HTERT RPE-1 (cell line): Measurements from ENCODE around the gene XAGE1B.
"Not testable (repeated sequence)": the region's sequence is repeated elsewhere in the genome, so short reads cannot be mapped to it uniquely, and the experiment has no call there.

Experiments used
- in situ Hi-C: fragments of 300-500 bp; cut with MboI; formaldehyde crosslinking; loops from 4 replicates; pipeline ENCODE4 v1.14.3; 2020; ENCODE audit warnings: low sequenced_read_pairs

Gene XAGE1B

GRCh38 chrX:52516987-52517325, at the start of gene XAGE1B:
Gene XAGE1B, minus strand, starts transcription at chrX:52517063. Its CDS starts 1,536 bp downstream, at chrX:52515527.
- in situ Hi-C loops, result not testable (repeated sequence)

- in situ Hi-C loops, result no loop called here
Measured at GRCh38 chrX:52563105-52563504, 46.2 kb upstream of the XAGE1B start.

- in situ Hi-C loops, result no loop called here
Measured at GRCh38 chrX:52558140-52558539, 41.3 kb upstream of the XAGE1B start.

GRCh38 chrX:52556741-52557140, 39.9 kb upstream of the XAGE1B start:
- in situ Hi-C loops, result no loop called here

GRCh38 chrX:52553995-52554642, 37.3 kb upstream of the XAGE1B start:
- in situ Hi-C loops, result no loop called here

GRCh38 chrX:52548769-52549168, 31.9 kb upstream of the XAGE1B start:
- in situ Hi-C loops, result not testable (repeated sequence)

- in situ Hi-C loops, result no loop called here
Measured at GRCh38 chrX:52544147-52544840, 27.4 kb upstream of the XAGE1B start.

GRCh38 chrX:52542311-52542710, 25.4 kb upstream of the XAGE1B start:
- in situ Hi-C loops, result no loop called here

GRCh38 chrX:52541051-52541450, 24.2 kb upstream of the XAGE1B start:
- in situ Hi-C loops, result not testable (repeated sequence)

- in situ Hi-C loops, result not testable (repeated sequence)
Measured at GRCh38 chrX:52516110-52516986, 515 bp downstream of the XAGE1B start.

- in situ Hi-C loops, result not testable (repeated sequence)
Measured at GRCh38 chrX:52511126-52511525, 5.7 kb downstream of the XAGE1B start.

- in situ Hi-C loops, result no loop called here
Measured at GRCh38 chrX:52509916-52510315, 6.9 kb downstream of the XAGE1B start.

GRCh38 chrX:52507331-52507730, 9.5 kb downstream of the XAGE1B start:
- in situ Hi-C loops, result no loop called here

- in situ Hi-C loops, result no loop called here
Measured at GRCh38 chrX:52504551-52504950, 12.3 kb downstream of the XAGE1B start.

- in situ Hi-C loops, result not testable (repeated sequence)
Measured at GRCh38 chrX:52501362-52501761, 15.5 kb downstream of the XAGE1B start.

- in situ Hi-C loops, result not testable (repeated sequence)
Measured at GRCh38 chrX:52496419-52496772, 20.5 kb downstream of the XAGE1B start.

- in situ Hi-C loops, result not testable (repeated sequence)
Measured at GRCh38 chrX:52495545-52496418, 21.1 kb downstream of the XAGE1B start, which contains the start of gene XAGE1A. Gene XAGE1A, plus strand, starts transcription at chrX:52495808. Its CDS starts 1,554 bp downstream, at chrX:52497362.

- in situ Hi-C loops, result not testable (repeated sequence)
Measured at GRCh38 chrX:52471301-52471700, 45.6 kb downstream of the XAGE1B start.
